Smooth muscle cell (in vitro differentiated cells): ENCODE results near the gene MCTP2. TPM values are rescaled to one million over a fixed set of nuclear protein-coding genes. Genes with fewer than 3 reads are reported as not detected.

ENCODE experiments used
- DNase-seq: peaks from one replicate; lab custom pipeline; 2025; ENCODE audit not compliant: unreplicated experiment; lab: John Stamatoyannopoulos, UW
- H2AFZ ChIP-seq: fragments of 200-600 bp; sonication (generic); 2 replicates; pipeline ENCODE4 v1.6.0; 2016; ENCODE audit warnings: antibody characterized with exemption, low read depth, mild to moderate bottlenecking
- H3F3A ChIP-seq: fragments of 200-600 bp; sonication (generic); 2 replicates; pipeline ENCODE4 v1.6.0; 2017; ENCODE audit warnings: antibody characterized with exemption, low read depth
- H3K27ac ChIP-seq: fragments of 200-600 bp; sonication (generic); 2 replicates; pipeline ENCODE4 v1.5.1; 2016; ENCODE audit warnings: low read depth, mild to moderate bottlenecking
- H3K27me3 ChIP-seq: fragments of 200-600 bp; sonication (generic); 2 replicates; pipeline ENCODE4 v1.6.1; 2016; ENCODE audit warnings: low read depth, mild to moderate bottlenecking
- H3K36me3 ChIP-seq: fragments of 200-600 bp; sonication (generic); 2 replicates; pipeline ENCODE4 v1.5.1; 2016; ENCODE audit warnings: low read depth
- H3K4me1 ChIP-seq: fragments of 200-600 bp; sonication (generic); 2 replicates; pipeline ENCODE4 v1.5.1; 2016; ENCODE audit warnings: low read depth
- H3K4me2 ChIP-seq: fragments of 200-600 bp; sonication (generic); 2 replicates; pipeline ENCODE4 v1.6.0; 2016; ENCODE audit warnings: mild to moderate bottlenecking
- H3K4me3 ChIP-seq: fragments of 200-600 bp; sonication (generic); 2 replicates; pipeline ENCODE4 v1.5.1; 2016; ENCODE audit warnings: mild to moderate bottlenecking
- H3K79me2 ChIP-seq: fragments of 200-600 bp; sonication (generic); 2 replicates; pipeline ENCODE4 v1.6.0; 2016; ENCODE audit warnings: low read depth, mild to moderate bottlenecking
- H3K9ac ChIP-seq: fragments of 200-600 bp; sonication (generic); 2 replicates; pipeline ENCODE4 v1.6.0; 2016; ENCODE audit warnings: low read depth
- H3K9me3 ChIP-seq: fragments of 200-600 bp; sonication (generic); replicated peaks from 2 replicates; pipeline ENCODE4 v1.5.1; 2016; ENCODE audit warnings: low read depth
- H4K20me1 ChIP-seq: fragments of 200-600 bp; sonication (generic); 2 replicates; pipeline ENCODE4 v1.6.0; 2016; ENCODE audit warnings: low read depth
- WGBS: methylation state at CpG from one replicate; pipeline ENCODE4 v1.1.7; 2016; ENCODE audit warnings: low lambda C conversion rate; 5-methylcytosine and 5-hydroxymethylcytosine counted together
- polyA plus RNA-seq: library from polyadenylated mRNA; unstranded; fragments of >200 nt; fragmentation: Nextera tagmentation; extraction: Ambion mirVana; gene quantifications from 2 replicates; pipeline ENCODE4 v1.2.1, GENCODE V29; 2016
- total RNA-seq: library from RNA; depleted of rRNA; stranded (reverse); fragments of >200 nt; gene quantifications from 2 replicates; pipeline ENCODE4 v1.2.3, GENCODE V29; 2014
- TF ChIP-seq, protein P1 (sequence below): fragments of 200-600 bp; sonication (generic); IDR thresholded peaks from 2 replicates; pipeline ENCODE4 v1.5.1; 2017; ENCODE audit warnings: borderline replicate concordance, mild to moderate bottlenecking, antibody characterized with exemption; ENCODE audit not compliant: insufficient read depth, poor library complexity, severe bottlenecking

The MCTP2 gene
- total and polyA plus RNA-seq, 2 experiments from 2014 or later, result 12.1 to 32.1 TPM

DNA sequence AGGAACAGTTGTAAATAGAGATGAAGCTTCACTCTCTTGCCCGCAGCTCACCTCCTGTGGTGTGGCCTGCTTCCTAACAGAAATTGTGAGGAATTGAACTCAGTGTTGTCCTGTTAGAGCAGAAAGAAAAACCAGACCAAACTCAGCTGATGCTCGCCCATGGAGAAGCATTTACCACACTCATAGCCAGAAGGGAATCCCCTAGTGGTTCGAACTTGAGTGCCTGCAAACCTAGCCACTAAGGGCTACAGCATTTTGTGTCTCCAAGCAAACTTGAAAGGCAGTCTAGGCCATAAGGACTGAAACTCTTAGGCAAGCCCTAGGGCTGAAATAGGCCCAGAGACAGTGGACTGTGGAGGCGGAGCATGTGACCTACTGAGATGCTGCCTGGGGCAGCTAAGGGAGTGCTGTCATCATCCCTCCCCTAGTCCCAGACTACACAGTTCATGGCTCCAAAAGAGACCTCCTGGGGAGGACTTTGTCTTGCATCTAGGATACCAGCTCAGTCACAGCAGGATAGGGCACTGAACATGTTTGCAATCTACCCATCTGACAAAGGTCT is 44.5 kb upstream of the MCTP2 start:
- Histone ChIP-seq H3K79me2 (no peaks in the 10 kb centered on the region), H3K27me3 (peaks cover 16% of the 10 kb centered on the region), H3K27ac (no peak overlapping the region), H3F3A (no peaks in the 10 kb centered on the region), H3K9ac (no peak overlapping the region), H3K9me3 (no peaks in the 10 kb centered on the region), H3K4me2 (no peak overlapping the region), H3K4me3 (no peak overlapping the region), H2AFZ (no peak overlapping the region), H3K4me1 (no peaks in the 10 kb centered on the region), H3K36me3 (no peaks in the 10 kb centered on the region), H4K20me1 (no peaks in the 10 kb centered on the region)
- TF ChIP-seq, protein P1, sequence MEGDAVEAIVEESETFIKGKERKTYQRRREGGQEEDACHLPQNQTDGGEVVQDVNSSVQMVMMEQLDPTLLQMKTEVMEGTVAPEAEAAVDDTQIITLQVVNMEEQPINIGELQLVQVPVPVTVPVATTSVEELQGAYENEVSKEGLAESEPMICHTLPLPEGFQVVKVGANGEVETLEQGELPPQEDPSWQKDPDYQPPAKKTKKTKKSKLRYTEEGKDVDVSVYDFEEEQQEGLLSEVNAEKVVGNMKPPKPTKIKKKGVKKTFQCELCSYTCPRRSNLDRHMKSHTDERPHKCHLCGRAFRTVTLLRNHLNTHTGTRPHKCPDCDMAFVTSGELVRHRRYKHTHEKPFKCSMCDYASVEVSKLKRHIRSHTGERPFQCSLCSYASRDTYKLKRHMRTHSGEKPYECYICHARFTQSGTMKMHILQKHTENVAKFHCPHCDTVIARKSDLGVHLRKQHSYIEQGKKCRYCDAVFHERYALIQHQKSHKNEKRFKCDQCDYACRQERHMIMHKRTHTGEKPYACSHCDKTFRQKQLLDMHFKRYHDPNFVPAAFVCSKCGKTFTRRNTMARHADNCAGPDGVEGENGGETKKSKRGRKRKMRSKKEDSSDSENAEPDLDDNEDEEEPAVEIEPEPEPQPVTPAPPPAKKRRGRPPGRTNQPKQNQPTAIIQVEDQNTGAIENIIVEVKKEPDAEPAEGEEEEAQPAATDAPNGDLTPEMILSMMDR, result no peak
- DNase-seq, result no peak
- WGBS, result 90% methylated on average over 4 of the region's 4 CpGs

GRCh38 chr15:94193906-94194305 is 37.5 kb upstream of the MCTP2 start:
- TF ChIP-seq, protein P1, result no peak
- WGBS, result 96% methylated on average over 3 of the region's 3 CpGs
- H3K9ac ChIP-seq, result no peak overlapping the region

DNA sequence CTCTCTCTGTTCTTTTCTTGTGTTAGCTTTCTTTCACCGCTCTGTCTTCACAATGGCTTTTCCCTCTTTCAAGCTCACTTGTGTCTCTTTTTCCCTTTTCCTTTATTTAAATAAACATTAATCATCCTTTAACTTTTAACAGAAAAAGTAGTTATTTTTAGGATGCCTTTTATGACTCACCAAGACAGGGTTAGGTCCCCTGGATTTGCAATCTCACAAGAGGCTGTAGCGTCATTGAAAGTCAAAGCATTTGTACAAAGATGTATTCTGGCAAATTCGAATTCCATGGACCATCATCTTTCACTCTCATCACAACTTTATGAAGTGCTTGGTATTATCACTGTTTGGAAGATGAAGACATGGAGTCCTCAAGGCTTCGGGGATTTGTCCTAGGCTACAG is 34.8 kb upstream of the MCTP2 start:
- DNase-seq, result no peak
- Histone ChIP-seq H3K4me2 (peak overlapping the region; percentile 37), H3K4me3 (no peak overlapping the region), H3F3A (no peaks in the 10 kb centered on the region), H2AFZ (peak overlapping the region; percentile 39), H3K27me3 (peaks cover 2% of the 10 kb centered on the region), H3K4me1 (no peaks in the 10 kb centered on the region), H4K20me1 (no peaks in the 10 kb centered on the region), H3K9me3 (no peaks in the 10 kb centered on the region), H3K79me2 (no peaks in the 10 kb centered on the region), H3K9ac (no peak overlapping the region), H3K27ac (no peak overlapping the region), H3K36me3 (no peaks in the 10 kb centered on the region)
- 69% methylated on average over 4 of the region's 4 CpGs for WGBS
- TF ChIP-seq, protein P1, result no peak

More at GRCh38 chr15:94193906-94194305, 37.5 kb upstream of the MCTP2 start:
- H3K79me2 ChIP-seq, result no peaks in the 10 kb centered on the region
- no peaks in the 10 kb centered on the region for H3F3A ChIP-seq
- peaks cover 16% of the 10 kb centered on the region for H3K27me3 ChIP-seq
- no peaks in the 10 kb centered on the region for H3K4me1 ChIP-seq
- H3K27ac ChIP-seq, result no peak overlapping the region
- no peaks in the 10 kb centered on the region for H3K36me3 ChIP-seq
- no peak overlapping the region for H2AFZ ChIP-seq
- no peaks in the 10 kb centered on the region for H4K20me1 ChIP-seq
- DNase-seq, result no peak
- no peaks in the 10 kb centered on the region for H3K9me3 ChIP-seq
- no peak overlapping the region for H3K4me3 ChIP-seq
- no peak overlapping the region for H3K4me2 ChIP-seq

- H2AFZ ChIP-seq, result no peak overlapping the region
- no peaks in the 10 kb centered on the region for H3F3A ChIP-seq
- no peak overlapping the region for H3K9ac ChIP-seq
- H3K36me3 ChIP-seq, result no peaks in the 10 kb centered on the region
- no peak overlapping the region for H3K4me2 ChIP-seq
- H3K9me3 ChIP-seq, result no peaks in the 10 kb centered on the region
- H3K27me3 ChIP-seq, result no peaks in the 10 kb centered on the region
- no peaks in the 10 kb centered on the region for H4K20me1 ChIP-seq
- no peaks in the 10 kb centered on the region for H3K79me2 ChIP-seq
- no peak overlapping the region for H3K27ac ChIP-seq
- DNase-seq, result no peak
- TF ChIP-seq, protein P1, result no peak
- H3K4me3 ChIP-seq, result no peak overlapping the region
- H3K4me1 ChIP-seq, result no peaks in the 10 kb centered on the region
- 80% methylated on average over 2 of the region's 2 CpGs for WGBS
Observed at GRCh38 chr15:94198633-94199032, 32.7 kb upstream of the MCTP2 start.
